SJCRH30 (cell line): ENCODE measurements around the gene CMPK2. TPM values are rescaled to one million over a fixed set of nuclear protein-coding genes. Genes with fewer than 3 reads are reported as not detected.

Experiments
- DNase-seq, 2 experiments: peaks; one replicate each; pipeline ENCODE4 v3.0.0-alpha.2; 2015 to 2020
- H3K27ac ChIP-seq: fragments of 250-450 bp; sonication (Bioruptor Pico); 2 replicates; pipeline ENCODE4 v1.5.1; 2020; ENCODE audit warnings: mild to moderate bottlenecking, moderate library complexity
- H3K27me3 ChIP-seq: fragments of 250-450 bp; sonication (Bioruptor Pico); 2 replicates; pipeline ENCODE4 v1.5.1; 2020; ENCODE audit warnings: mild to moderate bottlenecking, moderate library complexity
- H3K36me3 ChIP-seq: fragments of 250-450 bp; sonication (Bioruptor Pico); 2 replicates; pipeline ENCODE4 v1.5.1; 2020; ENCODE audit warnings: mild to moderate bottlenecking, moderate library complexity
- H3K4me1 ChIP-seq: fragments of 250-450 bp; sonication (Bioruptor Pico); 2 replicates; pipeline ENCODE4 v1.5.1; 2020; ENCODE audit warnings: mild to moderate bottlenecking, moderate library complexity
- H3K4me3 ChIP-seq: fragments of 250-450 bp; sonication (Bioruptor Pico); 2 replicates; pipeline ENCODE4 v1.5.1; 2020; ENCODE audit warnings: mild to moderate bottlenecking, moderate library complexity
- H3K9me3 ChIP-seq: fragments of 250-450 bp; sonication (Bioruptor Pico); replicated peaks from 2 replicates; pipeline ENCODE4 v1.5.1; 2020; ENCODE audit warnings: mild to moderate bottlenecking, moderate library complexity
- total RNA-seq: library from RNA; depleted of rRNA; stranded (reverse); fragments of >200 nt; shearing (Covaris generic); gene quantifications from 2 replicates; pipeline ENCODE4 v1.2.3, GENCODE V29; 2014

The CMPK2 gene
- total RNA-seq, 1 experiment from 2014 or later, result not detected

DNA sequence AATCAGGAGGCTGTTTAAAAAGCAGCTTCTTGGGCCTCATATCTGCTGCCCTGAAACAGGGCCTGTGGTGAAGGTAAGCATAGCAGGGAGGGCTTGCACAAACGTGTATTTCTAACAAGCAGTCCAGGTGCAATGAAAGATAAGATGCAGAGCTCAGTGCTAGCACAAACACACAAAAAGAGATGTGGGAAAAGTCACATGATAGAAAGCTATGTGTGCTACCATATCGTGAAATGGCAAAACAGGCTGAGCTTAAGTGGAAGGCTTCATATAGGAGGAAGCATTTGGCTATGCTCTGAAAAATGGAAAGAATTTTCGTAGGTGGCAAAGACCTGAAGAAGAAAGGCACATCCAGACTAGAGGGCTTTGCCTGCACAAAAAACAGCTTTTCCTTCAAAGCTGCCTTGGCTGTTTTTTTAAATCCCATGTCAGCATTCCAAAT is 22.1 kb upstream of the CMPK2 start:
- H3K27me3 ChIP-seq, result no peaks in the 10 kb centered on the region
- no peaks in the 10 kb centered on the region for H3K9me3 ChIP-seq
- no peak for DNase-seq
- H3K4me1 ChIP-seq, result no peaks in the 10 kb centered on the region
- H3K36me3 ChIP-seq, result no peaks in the 10 kb centered on the region
- no peak overlapping the region for H3K27ac ChIP-seq
- no peak overlapping the region for H3K4me3 ChIP-seq

GRCh38 chr2:6885968-6886367 is 20.3 kb upstream of the CMPK2 start:
- no peaks in the 10 kb centered on the region for H3K27me3 ChIP-seq
- H3K4me3 ChIP-seq, result no peak overlapping the region
- no peaks in the 10 kb centered on the region for H3K4me1 ChIP-seq
- no peak for DNase-seq
- H3K27ac ChIP-seq, result no peak overlapping the region
- H3K36me3 ChIP-seq, result no peaks in the 10 kb centered on the region
- H3K9me3 ChIP-seq, result no peaks in the 10 kb centered on the region

GRCh38 chr2:6885551-6885950 is 19.8 kb upstream of the CMPK2 start:
- Histone ChIP-seq H3K27ac (no peak overlapping the region), H3K4me1 (no peaks in the 10 kb centered on the region), H3K4me3 (no peak overlapping the region), H3K27me3 (no peaks in the 10 kb centered on the region), H3K36me3 (no peaks in the 10 kb centered on the region), H3K9me3 (no peaks in the 10 kb centered on the region)
- DNase-seq, result no peak

GRCh38 chr2:6883448-6884122 is 17.9 kb upstream of the CMPK2 start:
- no peaks in the 10 kb centered on the region for H3K4me1 ChIP-seq
- H3K9me3 ChIP-seq, result peaks cover 8% of the 10 kb centered on the region
- H3K27me3 ChIP-seq, result no peaks in the 10 kb centered on the region
- H3K4me3 ChIP-seq, result no peak overlapping the region
- no peaks in the 10 kb centered on the region for H3K36me3 ChIP-seq
- H3K27ac ChIP-seq, result no peak overlapping the region
- no peak for DNase-seq

- H3K9me3 ChIP-seq, result peaks cover 8% of the 10 kb centered on the region
- no peak overlapping the region for H3K4me3 ChIP-seq
- no peak for DNase-seq
- no peak overlapping the region for H3K27ac ChIP-seq
- H3K27me3 ChIP-seq, result no peaks in the 10 kb centered on the region
- H3K4me1 ChIP-seq, result no peaks in the 10 kb centered on the region
- H3K36me3 ChIP-seq, result no peaks in the 10 kb centered on the region
Observed at GRCh38 chr2:6881516-6881915, 15.8 kb upstream of the CMPK2 start.

DNA sequence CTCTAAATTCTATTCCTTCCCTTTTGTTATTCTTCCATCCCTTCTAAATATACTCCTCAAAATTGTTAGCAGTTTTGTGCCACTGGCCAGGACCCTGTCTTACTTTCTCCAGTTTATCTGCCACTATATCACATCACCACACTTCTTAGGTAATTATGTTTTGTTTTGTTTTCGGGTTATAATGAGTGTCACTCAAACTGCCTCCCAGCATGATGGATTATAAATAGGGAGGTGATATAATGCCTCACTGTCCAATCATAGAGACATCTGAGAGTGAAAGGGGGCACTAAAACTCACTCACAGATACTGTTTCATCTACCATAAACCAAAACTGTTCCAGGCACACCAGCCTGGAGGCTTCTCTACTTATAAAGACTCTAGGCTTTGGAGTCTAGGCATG is 15.3 kb upstream of the CMPK2 start:
- Histone ChIP-seq H3K27me3 (no peaks in the 10 kb centered on the region), H3K4me1 (no peaks in the 10 kb centered on the region), H3K4me3 (no peak overlapping the region)

GRCh38 chr2:6880200-6880733 is 14.6 kb upstream of the CMPK2 start:
- H3K4me3 ChIP-seq, result no peak overlapping the region
- H3K27me3 ChIP-seq, result no peaks in the 10 kb centered on the region
- H3K4me1 ChIP-seq, result no peaks in the 10 kb centered on the region
- H3K9me3 ChIP-seq, result peaks cover 8% of the 10 kb centered on the region
- no peaks in the 10 kb centered on the region for H3K36me3 ChIP-seq
- DNase-seq, result no peak
- H3K27ac ChIP-seq, result no peak overlapping the region

More for the DNA sequence above, 15.3 kb upstream of the CMPK2 start:
- H3K9me3 ChIP-seq, result peaks cover 8% of the 10 kb centered on the region
- no peak for DNase-seq
- no peak overlapping the region for H3K27ac ChIP-seq
- no peaks in the 10 kb centered on the region for H3K36me3 ChIP-seq

GRCh38 chr2:6879011-6879410 is 13.3 kb upstream of the CMPK2 start:
- Histone ChIP-seq H3K27me3 (no peaks in the 10 kb centered on the region), H3K4me3 (no peak overlapping the region), H3K4me1 (no peaks in the 10 kb centered on the region)

GRCh38 chr2:6878549-6878948 is 12.8 kb upstream of the CMPK2 start:
- peaks cover 12% of the 10 kb centered on the region for H3K9me3 ChIP-seq
- H3K27ac ChIP-seq, result no peak overlapping the region
- H3K27me3 ChIP-seq, result no peaks in the 10 kb centered on the region
- no peak overlapping the region for H3K4me3 ChIP-seq
- no peaks in the 10 kb centered on the region for H3K4me1 ChIP-seq
- DNase-seq, result no peak
- no peaks in the 10 kb centered on the region for H3K36me3 ChIP-seq

More at GRCh38 chr2:6879011-6879410, 13.3 kb upstream of the CMPK2 start:
- no peak for DNase-seq
- no peaks in the 10 kb centered on the region for H3K36me3 ChIP-seq
- peaks cover 12% of the 10 kb centered on the region for H3K9me3 ChIP-seq
- no peak overlapping the region for H3K27ac ChIP-seq

DNA sequence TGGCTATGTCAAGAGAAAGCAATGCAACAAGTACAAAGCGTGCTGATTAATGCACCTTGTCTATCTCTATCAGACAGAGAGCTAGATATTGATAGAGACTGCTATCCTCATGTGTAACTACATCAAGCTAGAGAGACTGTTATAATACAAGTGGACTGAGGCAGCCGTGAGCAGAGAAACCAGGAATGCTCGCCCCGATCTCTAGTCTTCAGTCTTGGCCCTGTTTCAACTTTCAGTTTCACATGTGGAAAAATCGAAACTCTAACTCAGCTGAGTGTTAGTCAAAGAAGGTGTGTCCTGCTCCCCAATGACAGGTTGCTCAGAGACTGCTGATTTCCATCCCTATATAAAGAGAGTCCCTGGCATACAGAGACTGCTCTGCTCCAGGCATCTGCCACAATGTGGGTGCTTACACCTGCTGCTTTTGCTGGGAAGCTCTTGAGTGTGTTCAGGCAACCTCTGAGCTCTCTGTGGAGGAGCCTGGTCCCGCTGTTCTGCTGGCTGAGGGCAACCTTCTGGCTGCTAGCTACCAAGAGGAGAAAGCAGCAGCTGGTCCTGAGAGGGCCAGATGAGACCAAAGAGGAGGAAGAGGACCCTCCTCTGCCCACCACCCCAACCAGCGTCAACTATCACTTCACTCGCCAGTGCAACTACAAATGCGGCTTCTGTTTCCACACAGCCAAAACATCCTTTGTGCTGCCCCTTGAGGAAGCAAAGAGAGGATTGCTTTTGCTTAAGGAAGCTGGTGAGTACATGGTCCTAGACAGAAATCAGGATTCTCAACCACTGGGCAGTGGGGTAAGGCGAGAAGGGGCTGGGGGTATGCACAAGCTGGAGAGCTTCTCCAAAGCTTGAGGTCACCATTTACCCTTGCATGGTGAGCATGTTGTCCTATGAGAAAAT is 11.9 kb upstream of the CMPK2 start, which contains the start of gene RSAD2:
RSAD2 (plus strand) TSS at position 376 of the 903 bp plus-strand sequence; CDS start at position 400, 24 bp downstream.
- H3K27me3 ChIP-seq, result no peaks in the 10 kb centered on the region
- DNase-seq, result no peak
- H3K4me3 ChIP-seq, result no peak within 1 kb of the TSS
- no peaks in the 10 kb centered on the region for H3K4me1 ChIP-seq
- no peaks in the 10 kb centered on the region for H3K36me3 ChIP-seq
- no peak within 1 kb of the TSS for H3K27ac ChIP-seq
- H3K9me3 ChIP-seq, result peaks cover 12% of the 10 kb centered on the region

DNA sequence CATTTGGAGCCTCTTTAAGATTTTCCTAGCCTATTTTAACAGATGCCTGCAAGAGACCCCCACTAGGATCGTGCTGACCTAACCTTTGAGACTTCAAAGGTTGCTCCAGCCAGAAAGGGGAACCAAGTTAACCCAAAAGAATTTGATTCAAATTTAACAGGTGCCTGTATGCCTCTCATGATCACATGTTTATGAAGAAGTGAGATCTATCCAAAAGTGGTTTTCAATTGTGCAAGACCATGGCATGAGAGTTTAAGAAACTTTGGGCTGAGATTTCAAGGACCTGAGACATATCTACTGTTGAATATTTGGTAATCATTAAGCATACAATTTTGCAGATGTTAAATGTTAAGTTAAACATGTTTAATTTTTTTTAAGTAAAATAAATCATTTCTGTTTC is 10.6 kb upstream of the CMPK2 start:
- H3K36me3 ChIP-seq, result no peaks in the 10 kb centered on the region
- H3K27ac ChIP-seq, result no peak overlapping the region
- no peaks in the 10 kb centered on the region for H3K4me1 ChIP-seq
- DNase-seq, result no peak
- H3K4me3 ChIP-seq, result no peak overlapping the region
- H3K27me3 ChIP-seq, result no peaks in the 10 kb centered on the region
- peaks cover 12% of the 10 kb centered on the region for H3K9me3 ChIP-seq

DNA sequence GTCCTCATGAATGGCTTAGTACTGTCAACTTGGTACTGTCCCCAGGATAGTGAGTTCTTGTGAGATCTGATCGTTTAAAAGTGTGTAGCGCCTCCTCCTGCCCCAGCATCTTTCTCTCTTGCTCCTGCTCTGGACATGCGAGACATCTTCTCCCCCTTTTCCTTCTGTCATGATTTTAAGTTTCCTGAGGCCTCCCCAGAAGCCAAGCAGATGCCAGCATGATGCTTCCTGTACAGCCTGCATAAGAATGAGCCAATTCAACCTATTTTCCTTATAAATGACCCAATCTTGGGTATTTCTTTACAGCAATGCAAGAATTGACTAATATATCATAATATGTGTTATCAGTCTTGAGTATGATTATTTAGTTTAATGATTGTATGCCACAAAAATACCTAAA is 8.3 kb upstream of the CMPK2 start:
- no peaks in the 10 kb centered on the region; the same call in none of the 2 replicates for H3K27me3 ChIP-seq
- no peak overlapping the region for H3K27ac ChIP-seq
- no peaks in the 10 kb centered on the region for H3K4me1 ChIP-seq
- 0 out of 2 replicates have a peak, but pooled peaks cover 4% of the 10 kb centered on the region for H3K9me3 ChIP-seq
- no peak for DNase-seq
- no peak overlapping the region for H3K4me3 ChIP-seq
- H3K36me3 ChIP-seq, result no peaks in the 10 kb centered on the region

DNA sequence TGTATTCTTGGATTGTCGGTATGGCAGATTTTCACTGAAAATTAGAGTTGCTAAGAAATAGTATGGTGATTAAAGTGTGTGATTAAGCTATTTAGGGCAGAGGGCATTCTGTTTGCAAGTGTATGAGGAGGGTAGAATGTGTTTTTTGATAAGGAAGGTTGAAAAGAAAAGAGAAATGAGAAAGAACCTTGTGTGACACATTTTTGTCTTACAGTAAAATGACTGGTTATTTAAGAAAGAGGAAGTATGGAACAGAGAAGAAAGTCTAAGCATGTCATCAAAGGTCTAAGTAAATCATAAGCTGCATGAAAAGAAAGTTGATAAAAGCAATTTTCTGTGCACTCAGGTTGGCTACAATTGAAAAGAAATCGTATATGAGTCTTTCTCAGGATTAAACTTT is 6.7 kb upstream of the CMPK2 start:
- Histone ChIP-seq H3K36me3 (no peaks in the 10 kb centered on the region), H3K4me1 (no peaks in the 10 kb centered on the region), H3K27me3 (no peaks in the 10 kb centered on the region; the same call in none of the 2 replicates), H3K9me3 (0 out of 2 replicates have a peak, but pooled peaks cover 4% of the 10 kb centered on the region), H3K4me3 (no peak overlapping the region), H3K27ac (no peak overlapping the region)
- no peak for DNase-seq

DNA sequence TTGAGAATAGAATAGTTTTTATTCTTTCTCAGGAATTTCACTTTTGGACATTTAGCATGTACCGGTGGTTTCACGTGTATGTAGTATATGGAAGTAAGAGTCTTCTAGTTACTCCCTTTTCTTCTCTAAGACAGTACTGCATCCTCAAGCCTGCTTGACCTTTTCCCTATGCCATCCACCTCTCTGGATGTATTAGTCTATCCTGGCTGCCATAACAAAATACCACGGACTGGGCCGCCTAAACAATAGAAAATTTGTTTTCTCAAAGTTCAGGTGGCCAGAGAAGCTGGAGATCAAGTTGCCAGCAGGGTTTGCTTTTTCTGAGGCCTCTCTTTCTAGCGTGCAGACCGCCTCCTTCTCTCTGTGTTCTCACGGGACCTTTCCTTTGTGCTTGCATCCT is 1.3 kb upstream of the CMPK2 start:
- no peaks in the 10 kb centered on the region for H3K36me3 ChIP-seq
- H3K4me3 ChIP-seq, result no peak overlapping the region
- no peaks in the 10 kb centered on the region for H3K9me3 ChIP-seq
- no peak overlapping the region for H3K27ac ChIP-seq
- no peak for DNase-seq
- no peaks in the 10 kb centered on the region for H3K4me1 ChIP-seq
- H3K27me3 ChIP-seq, result no peaks in the 10 kb centered on the region; the same call in none of the 2 replicates

DNA sequence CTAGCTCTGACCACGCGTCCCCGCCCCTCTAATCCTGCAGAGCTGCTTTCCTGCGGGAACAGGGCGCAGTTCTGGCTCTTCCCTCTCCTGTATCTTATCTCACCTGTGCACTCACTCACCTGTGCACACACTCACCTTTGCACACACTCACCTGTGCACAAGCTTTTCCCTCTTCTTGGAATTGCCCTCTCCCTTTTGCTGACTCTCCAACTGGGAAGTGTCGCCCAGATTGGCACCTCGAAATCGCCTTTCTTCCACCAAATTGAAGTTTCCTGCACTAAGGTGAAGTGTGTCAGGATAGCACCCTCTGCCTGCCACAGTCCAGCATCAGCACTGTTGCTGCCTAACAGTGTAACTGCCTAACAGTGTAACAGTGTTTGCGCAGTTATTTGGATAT is 566 bp upstream of the CMPK2 start:
- Histone ChIP-seq H3K36me3 (no peaks in the 10 kb centered on the region), H3K4me1 (no peaks in the 10 kb centered on the region), H3K27ac (no peak overlapping the region), H3K9me3 (no peaks in the 10 kb centered on the region), H3K4me3 (no peak overlapping the region), H3K27me3 (no peaks in the 10 kb centered on the region; the same call in none of the 2 replicates)
- DNase-seq, result no peak
